ENCODE measurements around the gene SUMF1. TPM values are rescaled to one million over a fixed set of nuclear protein-coding genes. Genes with fewer than 3 reads are reported as not detected.

Gene SUMF1
- 34.4 and 44.5 TPM in 2 replicates for total RNA-seq

- TF ChIP-seq CTCF (conservative IDR thresholded peaks at IDR 0.05; ENCODE audit: low read depth, low read length) = no peak
- peak; percentile 15 for DNase-seq (ENCODE audit: low read depth)
Measured at GRCh38 chr3:4466741-4467521, at the start of gene SUMF1. SUMF1 (minus strand) TSS chr3:4467269; CDS start chr3:4467245, 24 bp downstream.

GRCh38 chr3:4515916-4516579, 49.0 kb upstream of the SUMF1 start:
- no peak for TF ChIP-seq CTCF (conservative IDR thresholded peaks at IDR 0.05; ENCODE audit: low read depth, low read length)
- no peak for DNase-seq (ENCODE audit: low read depth)
- H3K4me3 ChIP-seq (ENCODE audit: low read depth, low read length) = no peak overlapping the region

More at GRCh38 chr3:4466741-4467521, at the start of gene SUMF1:
- H3K4me3 ChIP-seq (ENCODE audit: low read depth, low read length) = peak within 1 kb of the TSS; percentile 77

- TF ChIP-seq CTCF (conservative IDR thresholded peaks at IDR 0.05; ENCODE audit: low read depth, low read length) = no peak
- DNase-seq (ENCODE audit: low read depth) = no peak
- no peak overlapping the region for H3K4me3 ChIP-seq (ENCODE audit: low read depth, low read length)
Measured at GRCh38 chr3:4514916-4515315, 47.8 kb upstream of the SUMF1 start.

GRCh38 chr3:4514321-4514720, 47.3 kb upstream of the SUMF1 start:
- DNase-seq (ENCODE audit: low read depth) = no peak
- no peak for TF ChIP-seq CTCF (conservative IDR thresholded peaks at IDR 0.05; ENCODE audit: low read depth, low read length)
- H3K4me3 ChIP-seq (ENCODE audit: low read depth, low read length) = no peak overlapping the region

GRCh38 chr3:4512895-4513616, 46.0 kb upstream of the SUMF1 start:
- DNase-seq (ENCODE audit: low read depth) = no peak
- H3K4me3 ChIP-seq (ENCODE audit: low read depth, low read length) = no peak overlapping the region
- no peak for TF ChIP-seq CTCF (conservative IDR thresholded peaks at IDR 0.05; ENCODE audit: low read depth, low read length)

GRCh38 chr3:4511491-4512262, 44.6 kb upstream of the SUMF1 start:
- no peak for DNase-seq (ENCODE audit: low read depth)
- TF ChIP-seq CTCF (conservative IDR thresholded peaks at IDR 0.05; ENCODE audit: low read depth, low read length) = no peak
- no peak overlapping the region for H3K4me3 ChIP-seq (ENCODE audit: low read depth, low read length)

All from epithelial cell of proximal tubule (primary cell).